Activated T-cell treated with anti-CD3 and anti-CD28 coated beads for 4 hours (primary cell): ENCODE measurements around the gene ELK1.
"Not testable (repeated sequence)": the region's sequence is repeated elsewhere in the genome, so short reads cannot be mapped to it uniquely, and the experiment has no call there.

Source experiments
- DNase-seq: peaks from one replicate; pipeline ENCODE4 v3.0.0-alpha.2; 2020

ELK1 gene

DNA sequence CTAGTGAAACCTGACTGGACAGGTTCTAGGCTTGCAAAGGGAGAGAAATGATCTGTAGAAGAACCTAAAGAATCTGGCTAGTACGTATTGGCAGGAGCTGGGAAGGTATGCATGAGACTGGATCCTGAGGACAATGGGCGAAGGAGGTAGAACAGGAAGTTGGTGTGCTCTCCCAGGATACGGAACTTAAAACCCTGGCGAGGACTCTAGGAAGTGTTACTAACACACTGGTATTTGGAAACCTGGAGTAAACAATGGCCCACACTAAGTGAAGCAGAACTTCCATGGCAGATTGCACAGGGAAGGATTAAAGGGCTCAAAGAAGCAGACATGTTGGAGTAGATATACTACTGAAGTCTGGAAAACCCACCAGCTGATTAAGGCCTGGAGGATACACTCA is 39.9 kb downstream of the ELK1 start:
- DNase-seq, result no peak

DNA sequence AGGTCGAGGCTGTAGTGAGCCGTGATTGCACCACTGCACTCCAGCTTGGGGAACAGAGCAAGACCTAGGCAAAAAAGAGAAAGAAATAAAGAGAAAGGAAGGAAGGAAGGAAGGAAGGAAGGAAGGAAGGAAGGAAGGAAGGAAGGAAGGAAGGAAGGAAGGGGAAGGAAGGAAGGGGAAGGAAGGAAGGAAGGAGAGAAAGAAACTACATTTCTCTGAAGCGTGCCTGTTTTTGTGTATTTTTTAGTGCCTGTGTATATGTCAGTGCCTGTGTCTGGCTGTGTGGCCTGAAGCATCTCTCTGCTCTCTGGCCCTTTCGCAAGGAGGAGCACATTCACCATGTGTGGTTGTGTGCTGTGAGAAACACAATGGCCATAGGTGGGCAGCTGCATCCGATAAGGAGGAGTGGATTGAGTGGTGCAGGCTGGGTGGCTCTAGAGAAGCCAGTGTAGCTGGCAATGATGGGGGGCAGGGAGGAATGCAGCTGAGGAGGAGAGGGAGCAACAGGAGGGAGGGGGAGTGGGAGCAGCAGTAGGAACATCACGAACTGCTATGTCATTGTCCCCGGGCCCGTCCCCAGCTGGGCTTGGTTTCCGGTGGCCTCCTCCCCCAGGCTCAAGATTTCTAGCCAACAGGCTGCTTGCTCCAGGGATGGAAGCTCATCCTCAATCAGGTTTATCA is 42.1 kb downstream of the ELK1 start:
- DNase-seq, result no peak

DNA sequence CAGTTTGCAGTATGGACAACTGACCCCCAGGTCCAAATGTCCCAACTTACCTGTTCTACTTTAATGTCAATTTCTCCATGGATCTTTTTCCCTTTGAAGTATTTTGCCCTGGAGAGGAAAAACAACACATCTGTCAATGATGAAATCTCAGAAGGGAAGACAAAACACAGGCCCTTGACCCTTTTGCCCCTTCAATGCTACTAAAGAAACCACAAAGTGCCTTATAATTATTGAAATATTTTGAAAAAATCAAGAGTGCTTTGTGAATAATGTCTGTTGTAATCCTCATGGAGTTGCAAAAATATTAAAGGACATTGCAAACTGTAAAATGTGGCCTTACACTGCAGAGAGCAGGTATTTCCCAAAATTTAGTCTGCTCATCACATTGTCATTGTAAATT is 43.3 kb downstream of the ELK1 start:
- DNase-seq, result no peak

DNA sequence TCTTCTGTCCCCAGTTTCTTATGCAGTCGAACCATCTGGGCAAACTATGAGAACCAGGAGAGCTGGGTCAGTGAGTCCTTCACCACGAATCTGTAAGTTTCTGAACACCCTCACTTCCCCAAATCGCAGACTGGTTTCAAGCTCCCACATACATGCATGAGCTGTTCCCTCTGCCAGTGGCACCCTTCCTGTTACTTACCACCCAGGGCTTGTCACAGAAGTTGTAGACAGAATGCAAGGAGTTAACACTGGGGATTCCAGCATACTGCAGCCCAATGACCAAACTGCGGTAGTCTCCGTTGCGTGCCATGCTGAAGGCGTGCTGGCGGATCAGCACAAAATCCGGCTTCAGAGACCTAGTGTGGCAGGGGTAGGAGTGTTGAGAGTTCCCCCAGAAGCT is 45.3 kb downstream of the ELK1 start:
- no peak for DNase-seq

DNA sequence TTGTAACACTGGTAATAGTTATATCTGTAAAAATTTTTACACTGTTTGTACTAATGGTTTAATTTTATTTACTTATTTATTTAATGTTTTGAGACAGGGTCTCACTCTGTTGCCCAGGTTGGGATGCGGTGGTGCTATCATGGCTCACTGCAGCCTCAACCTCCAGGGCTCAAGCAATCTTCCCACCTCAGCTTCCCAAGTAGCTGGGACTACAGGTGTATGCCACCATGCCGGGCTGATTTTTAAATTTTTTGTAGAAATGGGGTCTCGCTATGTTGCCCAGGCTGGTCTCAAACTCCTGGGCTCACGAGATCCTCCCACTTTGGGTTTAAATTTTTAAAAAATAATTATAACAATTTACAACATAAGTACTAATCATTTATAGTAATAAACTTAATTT is 47.2 kb downstream of the ELK1 start:
- not testable (repeated sequence) for DNase-seq

DNA sequence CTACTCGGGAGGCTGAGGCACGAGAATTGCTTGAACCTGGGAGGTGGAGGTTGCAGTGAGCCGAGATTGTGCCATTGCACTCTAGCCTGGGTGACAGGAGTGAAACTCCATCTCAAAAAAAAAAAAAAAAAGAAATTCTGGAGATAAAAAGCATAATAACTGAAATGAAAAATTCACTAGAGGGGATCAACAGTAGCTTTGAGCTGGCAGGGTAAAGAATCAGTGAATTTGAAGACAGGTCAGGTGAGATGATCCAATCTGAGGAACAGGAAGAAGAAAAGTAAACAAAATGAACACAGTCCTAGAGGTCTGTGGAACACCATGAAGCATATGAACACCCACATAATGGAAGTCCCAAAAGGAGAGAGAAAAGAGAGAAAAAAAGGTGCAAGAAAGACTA is 53.1 kb downstream of the ELK1 start:
- no peak for DNase-seq

DNA sequence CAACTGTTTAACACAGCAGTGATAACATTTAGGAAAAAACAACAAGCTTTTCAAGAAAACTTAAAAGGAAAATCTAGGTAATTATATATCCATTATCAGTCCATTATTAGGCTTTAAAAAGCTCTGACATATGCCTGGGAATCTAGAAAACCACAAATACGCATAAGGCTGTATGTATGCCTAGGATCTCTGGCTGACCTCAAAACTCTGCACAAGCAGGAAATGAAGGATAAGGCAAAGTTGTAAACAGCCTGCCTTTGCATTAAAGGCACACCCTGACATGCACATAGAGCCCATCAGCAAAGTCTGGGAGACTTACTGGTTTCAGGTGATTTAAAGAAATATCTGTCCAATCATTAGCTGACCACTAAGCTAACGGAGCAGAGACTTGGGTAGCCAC is 54.1 kb downstream of the ELK1 start:
- no peak for DNase-seq

DNA sequence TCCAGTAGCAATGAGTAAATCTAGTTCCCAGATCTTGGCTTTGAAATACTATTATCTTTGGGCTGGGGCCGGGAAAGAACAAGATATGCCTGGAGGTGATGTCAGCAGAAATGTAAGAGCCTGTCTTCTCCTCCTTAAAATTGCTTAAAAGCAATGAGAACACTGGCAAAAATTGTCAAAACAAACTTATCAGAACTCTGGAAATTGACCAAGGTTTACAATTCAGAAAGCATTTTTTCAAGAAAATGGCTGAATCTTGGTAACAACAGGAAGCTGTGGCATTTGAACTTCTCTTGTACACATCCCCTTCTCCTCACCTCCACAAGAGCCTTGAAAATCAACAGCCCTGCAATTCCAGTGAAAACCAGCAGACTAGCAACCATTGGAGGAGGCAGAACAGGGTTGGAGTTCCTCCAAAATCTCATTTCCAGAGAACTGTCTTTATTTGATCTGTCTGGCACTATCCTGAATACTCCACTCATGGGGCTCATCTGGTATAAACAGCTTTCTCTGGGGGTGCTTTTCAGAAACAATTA is 54.6 kb downstream of the ELK1 start:
- no peak for DNase-seq

DNA sequence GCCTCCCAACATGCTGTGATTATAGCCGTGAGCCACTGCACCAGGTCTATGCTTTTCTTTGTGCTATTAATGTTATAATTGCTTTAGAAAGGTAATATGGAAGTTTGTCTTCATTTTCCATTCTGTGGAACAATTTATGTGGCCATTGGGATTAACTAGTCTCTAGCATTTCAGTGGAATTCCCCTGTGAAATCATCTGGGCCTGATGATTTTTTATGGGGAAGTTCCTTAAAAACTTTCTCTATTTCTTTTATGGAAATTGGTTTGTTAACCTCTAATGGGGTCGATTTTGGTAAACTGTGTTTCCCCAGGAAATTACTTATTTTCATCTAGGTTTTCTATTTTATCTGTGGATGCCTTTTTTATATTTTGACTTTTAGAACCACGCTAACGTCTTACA is 56.8 kb downstream of the ELK1 start:
- no peak for DNase-seq

DNA sequence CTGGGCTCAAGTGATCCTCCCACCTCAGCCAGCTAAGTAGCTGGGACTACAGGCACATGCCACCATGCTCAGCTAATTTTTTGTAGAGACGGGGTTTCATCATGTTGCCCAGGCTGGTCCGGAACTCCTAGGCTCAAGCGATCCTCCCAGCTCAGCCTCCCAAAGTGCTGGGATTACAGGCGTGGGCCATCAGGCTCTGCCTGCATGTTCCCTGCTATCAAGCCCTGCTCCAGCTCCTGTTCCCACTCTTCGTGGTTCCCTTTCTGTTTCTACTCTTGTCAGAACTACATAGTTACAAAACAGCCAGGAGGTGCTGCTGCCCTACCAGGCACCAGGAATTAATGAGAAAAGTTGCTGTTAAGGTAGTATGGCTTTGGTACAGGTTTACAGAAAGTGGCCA is 59.4 kb downstream of the ELK1 start:
- no peak for DNase-seq

DNA sequence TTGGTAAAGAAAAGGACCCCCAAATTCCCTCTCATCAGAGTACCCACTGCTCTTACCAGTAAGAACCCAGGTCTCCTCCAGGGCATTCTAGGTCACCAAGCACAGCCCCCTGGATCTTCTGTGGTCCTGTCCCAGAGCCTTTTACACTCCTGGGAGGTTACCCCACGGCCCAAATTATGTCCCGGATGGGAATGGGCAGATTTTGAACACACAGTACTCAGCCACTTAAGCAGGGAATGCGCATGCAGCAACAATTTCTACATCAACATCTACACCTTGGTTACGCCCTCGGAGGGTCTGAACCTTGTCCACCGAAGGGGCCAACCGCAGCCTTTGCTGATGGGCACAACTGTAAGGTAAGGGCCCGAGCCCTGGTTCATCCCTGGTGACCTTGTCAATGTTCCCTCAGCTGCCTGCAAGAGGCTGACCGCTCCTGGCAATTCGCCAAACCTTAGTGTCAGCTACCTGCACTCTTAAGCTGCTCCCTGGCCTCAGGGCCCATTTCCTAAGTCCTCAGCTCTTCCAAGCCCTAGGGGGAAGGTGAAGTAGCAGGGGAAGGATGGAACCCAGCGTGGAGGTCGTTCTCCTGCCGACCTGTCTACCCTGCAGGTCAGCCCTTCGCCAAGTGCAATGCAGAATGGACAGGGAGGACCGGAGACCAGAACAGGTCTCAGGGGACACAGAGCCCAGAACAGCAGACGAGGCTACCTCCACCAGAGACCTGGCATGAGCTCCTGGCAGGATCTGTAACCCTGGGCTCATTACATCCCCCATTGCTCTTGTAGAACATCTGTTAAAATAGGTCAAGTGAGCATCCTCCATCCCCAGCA is 62.2 kb downstream of the ELK1 start:
- DNase-seq, result no peak

DNA sequence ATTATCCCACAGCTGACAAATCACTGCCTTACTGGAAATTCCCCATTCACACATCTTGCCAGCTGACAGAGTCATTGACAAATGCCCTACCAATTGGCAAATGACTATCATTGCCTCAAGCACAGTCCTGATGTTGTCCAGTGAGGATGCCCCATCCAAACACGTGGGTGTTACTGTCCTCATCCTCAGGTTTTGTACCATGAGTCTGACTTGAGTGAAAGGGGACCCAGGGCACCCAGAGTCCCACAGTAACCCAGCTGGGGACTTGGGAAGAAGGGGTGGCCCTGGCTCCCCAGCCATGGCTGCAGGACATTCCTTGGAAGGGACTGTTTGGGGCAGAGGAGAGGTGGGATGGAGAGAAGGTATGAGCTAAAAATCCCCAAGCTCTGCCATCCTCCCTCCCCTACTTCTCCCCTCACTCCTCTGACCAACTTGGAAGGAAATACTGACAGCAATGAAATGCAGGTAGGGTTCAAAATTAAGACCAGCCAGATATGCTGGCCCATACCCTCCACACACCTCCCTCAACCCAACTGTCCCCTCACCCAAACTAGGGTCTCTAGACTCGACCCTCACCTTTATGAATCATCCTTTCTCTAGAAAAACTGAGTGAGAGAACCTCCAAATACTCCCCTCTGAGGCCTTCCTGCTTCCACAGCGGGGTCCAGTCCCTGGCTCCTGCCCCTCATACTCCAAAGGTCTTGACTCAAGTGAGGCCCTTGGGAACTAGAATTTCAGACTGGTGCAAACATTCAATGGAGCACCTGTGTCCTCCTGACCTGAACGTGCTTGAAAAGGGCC is 63.1 kb downstream of the ELK1 start:
- no peak for DNase-seq

DNA sequence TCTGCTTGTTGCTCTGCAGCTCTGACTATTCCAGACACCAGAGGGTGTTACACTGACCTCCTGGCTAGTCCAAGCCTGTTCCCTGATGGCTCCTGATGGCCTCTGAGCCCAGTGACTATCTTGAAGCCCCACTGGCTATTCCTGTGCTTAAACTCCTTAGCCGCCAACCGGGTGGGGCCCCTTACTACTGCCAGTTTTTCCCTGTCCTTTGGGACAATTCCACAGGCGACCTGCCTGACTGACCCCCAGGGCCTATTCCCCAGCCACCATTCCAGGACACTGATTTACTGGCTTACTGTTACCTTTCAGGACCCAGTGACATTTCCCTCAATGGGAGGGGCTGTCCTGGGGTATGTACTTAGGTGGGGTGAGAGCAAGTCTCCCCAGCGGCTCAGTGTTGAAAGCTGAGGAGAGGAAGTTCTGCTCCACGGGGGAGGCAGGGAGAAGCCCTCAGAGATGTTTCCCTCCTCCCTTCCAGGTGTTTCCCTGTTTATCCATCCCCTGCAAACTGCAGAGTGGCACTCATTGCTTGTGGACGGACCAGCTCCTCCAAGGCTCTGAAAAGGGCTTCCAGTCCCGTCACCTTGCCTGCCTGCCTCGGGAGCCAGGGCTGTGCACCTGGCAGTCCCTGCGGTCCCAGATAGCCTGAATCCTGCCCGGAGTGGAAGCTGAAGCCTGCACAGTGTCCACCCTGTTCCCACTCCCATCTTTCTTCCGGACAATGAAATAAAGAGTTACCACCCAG is 64.1 kb downstream of the ELK1 start:
- DNase-seq, result no peak
